ENCODE results near the gene DEK. TPM values are rescaled to one million over a fixed set of nuclear protein-coding genes. Genes with fewer than 3 reads are reported as not detected.

Gene DEK
- total RNA-seq, 1 donor from 2014 or later, result 33.8 TPM

DNA sequence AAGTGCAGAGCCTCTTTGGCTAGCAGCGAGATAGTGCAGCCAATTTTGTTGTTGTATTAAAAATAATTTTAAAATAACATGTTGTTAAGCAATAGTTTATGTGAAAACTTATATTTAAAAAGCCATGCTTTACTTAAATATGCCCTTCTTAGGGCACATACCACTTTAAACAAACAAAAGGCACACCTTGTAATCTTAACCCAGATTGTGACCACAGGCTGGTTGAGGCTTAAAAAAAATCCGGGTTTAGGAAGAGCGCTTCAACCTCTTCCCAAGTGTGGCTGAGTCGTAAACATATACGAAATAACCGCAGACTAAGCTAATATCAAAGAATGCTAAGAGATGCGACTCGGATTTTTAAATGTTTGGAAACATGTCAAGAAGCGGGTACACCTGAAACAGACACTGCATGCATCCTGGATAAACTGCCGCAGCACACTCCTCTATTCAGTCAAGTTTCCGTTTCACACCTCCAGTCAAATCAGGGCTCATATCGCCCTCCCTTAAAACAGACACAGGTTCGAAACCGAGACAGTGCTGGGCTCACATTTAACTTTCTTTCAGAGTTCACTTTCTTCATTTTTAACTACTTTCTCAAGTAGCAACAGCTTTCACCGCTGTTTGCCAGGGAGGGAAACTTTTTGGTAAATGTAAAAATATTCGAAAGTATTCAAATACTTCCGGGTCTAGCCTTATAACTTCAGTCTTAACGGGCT is 1.5 kb downstream of the DEK start:
- Mint-ChIP-seq H3K27ac (ENCODE audit: unreplicated experiment) (peak overlapping the region; percentile 40), H3K27me3 (ENCODE audit: unreplicated experiment) (peaks cover 12% of the 10 kb centered on the region), H3K36me3 (ENCODE audit: unreplicated experiment) (no peaks in the 10 kb centered on the region), H3K4me3 (ENCODE audit: unreplicated experiment) (peak overlapping the region; percentile 99), H3K9me3 (ENCODE audit: unreplicated experiment) (peaks cover 8% of the 10 kb centered on the region), H3K4me1 (ENCODE audit: low read depth, unreplicated experiment) (peaks cover 10% of the 10 kb centered on the region)
- TF ChIP-seq, protein P1, sequence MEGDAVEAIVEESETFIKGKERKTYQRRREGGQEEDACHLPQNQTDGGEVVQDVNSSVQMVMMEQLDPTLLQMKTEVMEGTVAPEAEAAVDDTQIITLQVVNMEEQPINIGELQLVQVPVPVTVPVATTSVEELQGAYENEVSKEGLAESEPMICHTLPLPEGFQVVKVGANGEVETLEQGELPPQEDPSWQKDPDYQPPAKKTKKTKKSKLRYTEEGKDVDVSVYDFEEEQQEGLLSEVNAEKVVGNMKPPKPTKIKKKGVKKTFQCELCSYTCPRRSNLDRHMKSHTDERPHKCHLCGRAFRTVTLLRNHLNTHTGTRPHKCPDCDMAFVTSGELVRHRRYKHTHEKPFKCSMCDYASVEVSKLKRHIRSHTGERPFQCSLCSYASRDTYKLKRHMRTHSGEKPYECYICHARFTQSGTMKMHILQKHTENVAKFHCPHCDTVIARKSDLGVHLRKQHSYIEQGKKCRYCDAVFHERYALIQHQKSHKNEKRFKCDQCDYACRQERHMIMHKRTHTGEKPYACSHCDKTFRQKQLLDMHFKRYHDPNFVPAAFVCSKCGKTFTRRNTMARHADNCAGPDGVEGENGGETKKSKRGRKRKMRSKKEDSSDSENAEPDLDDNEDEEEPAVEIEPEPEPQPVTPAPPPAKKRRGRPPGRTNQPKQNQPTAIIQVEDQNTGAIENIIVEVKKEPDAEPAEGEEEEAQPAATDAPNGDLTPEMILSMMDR (IDR thresholded peaks at IDR 0.05; ENCODE audit: partially characterized antibody, unreplicated experiment), result no peak
- DNase-seq, result no peak

DNA sequence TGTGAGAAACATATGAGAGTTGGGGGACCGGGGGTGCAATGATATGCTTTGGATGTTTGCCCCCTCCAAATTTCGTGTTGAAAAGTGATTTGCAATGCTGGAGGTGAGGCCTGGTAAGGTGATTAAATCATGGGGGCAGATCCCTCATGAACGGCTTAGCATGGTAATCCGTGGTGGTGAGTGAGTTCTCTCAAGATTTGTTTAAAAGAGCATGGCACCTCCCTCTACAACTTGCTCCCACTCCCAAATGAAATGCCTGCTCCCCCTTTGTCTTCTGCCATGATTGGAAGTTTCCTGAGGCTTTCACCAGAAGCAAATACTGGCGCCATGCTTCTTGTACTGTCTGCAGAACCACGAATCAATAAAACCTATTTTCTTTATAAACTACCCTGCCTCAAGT is 2.5 kb downstream of the DEK start:
- H3K4me1 Mint-ChIP-seq (ENCODE audit: low read depth, unreplicated experiment), result peaks cover 10% of the 10 kb centered on the region
- peaks cover 8% of the 10 kb centered on the region for H3K9me3 Mint-ChIP-seq (ENCODE audit: unreplicated experiment)
- no peak overlapping the region for H3K27ac Mint-ChIP-seq (ENCODE audit: unreplicated experiment)
- no peaks in the 10 kb centered on the region for H3K36me3 Mint-ChIP-seq (ENCODE audit: unreplicated experiment)
- TF ChIP-seq, protein P1 (IDR thresholded peaks at IDR 0.05; ENCODE audit: partially characterized antibody, unreplicated experiment), result no peak
- no peak overlapping the region for H3K4me3 Mint-ChIP-seq (ENCODE audit: unreplicated experiment)
- DNase-seq, result no peak
- peaks cover 12% of the 10 kb centered on the region for H3K27me3 Mint-ChIP-seq (ENCODE audit: unreplicated experiment)

DNA sequence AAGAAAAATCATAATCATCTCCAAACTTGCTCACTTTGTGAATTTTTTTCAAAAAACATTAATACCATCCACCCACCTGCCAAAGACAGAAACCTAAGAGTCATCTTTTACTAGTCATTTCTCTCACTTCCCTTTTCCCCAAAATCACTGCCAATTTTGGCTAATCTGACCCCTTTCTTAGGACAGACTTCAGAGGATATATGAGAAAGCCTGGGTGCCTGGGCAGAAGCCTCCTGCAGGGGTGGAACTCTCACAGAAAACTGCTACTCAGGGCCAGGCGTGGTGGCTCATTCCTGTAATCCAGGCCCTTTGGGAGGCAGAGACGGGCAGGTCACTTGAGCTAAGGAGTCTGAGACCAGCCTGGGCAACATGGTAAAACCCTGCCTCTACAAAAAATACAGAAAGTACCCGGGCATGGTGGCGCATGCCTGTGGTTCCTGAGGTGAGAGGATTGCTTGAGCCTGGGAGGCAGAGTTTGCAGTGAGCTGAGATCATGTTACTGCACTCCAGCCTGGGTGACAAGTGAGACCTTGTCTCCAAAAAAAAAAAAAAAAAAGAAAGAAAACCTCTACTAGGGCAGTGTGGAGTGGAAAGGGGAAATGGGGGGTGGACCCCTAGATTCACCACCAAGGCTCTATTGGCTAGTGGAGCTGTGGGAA is 3.8 kb downstream of the DEK start:
- Mint-ChIP-seq H3K27ac (ENCODE audit: unreplicated experiment) (no peak overlapping the region), H3K36me3 (ENCODE audit: unreplicated experiment) (no peaks in the 10 kb centered on the region), H3K9me3 (ENCODE audit: unreplicated experiment) (peaks cover 8% of the 10 kb centered on the region), H3K4me3 (ENCODE audit: unreplicated experiment) (no peak overlapping the region), H3K27me3 (ENCODE audit: unreplicated experiment) (peaks cover 12% of the 10 kb centered on the region), H3K4me1 (ENCODE audit: low read depth, unreplicated experiment) (peaks cover 10% of the 10 kb centered on the region)
- TF ChIP-seq, protein P1 (IDR thresholded peaks at IDR 0.05; ENCODE audit: partially characterized antibody, unreplicated experiment), result no peak
- DNase-seq, result peak; percentile 22

DNA sequence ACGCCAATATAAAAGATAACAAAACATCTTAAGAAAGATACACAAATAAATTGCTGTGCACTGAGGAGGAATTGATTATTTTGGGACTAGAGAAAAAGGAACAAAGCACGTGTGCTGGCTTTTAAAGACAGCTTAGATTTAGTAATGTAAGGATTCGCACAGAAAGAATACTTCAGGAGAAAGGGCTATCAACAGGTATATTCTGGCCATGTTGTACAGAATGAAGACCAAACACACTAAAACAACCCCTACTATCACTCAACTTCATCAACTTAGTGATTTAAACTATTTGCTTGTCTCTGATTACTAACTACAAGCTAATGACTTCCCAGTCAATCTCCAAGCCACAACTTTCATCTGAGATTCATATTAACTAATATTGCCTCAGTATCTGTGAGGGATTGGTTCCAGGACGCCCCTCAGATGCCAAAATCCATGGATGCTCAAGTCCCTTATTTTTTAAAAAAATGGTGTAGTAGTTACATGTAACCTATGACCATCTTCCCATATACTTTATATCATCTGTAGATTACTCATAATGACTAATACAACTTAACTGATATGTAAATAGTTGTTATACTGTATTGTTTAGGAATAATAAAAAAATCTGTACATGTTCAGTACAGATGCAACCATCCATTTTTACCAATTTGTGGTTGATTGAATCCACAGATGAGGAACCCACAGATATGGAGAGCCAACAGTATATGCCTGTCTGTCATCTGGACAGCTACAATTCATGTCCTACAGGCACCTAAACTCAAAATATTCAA is 4.5 kb downstream of the DEK start:
- H3K27ac Mint-ChIP-seq (ENCODE audit: unreplicated experiment), result no peak overlapping the region

More for the DNA sequence above, 4.5 kb downstream of the DEK start:
- no peak for DNase-seq
- peaks cover 6% of the 10 kb centered on the region for H3K9me3 Mint-ChIP-seq (ENCODE audit: unreplicated experiment)
- no peaks in the 10 kb centered on the region for H3K36me3 Mint-ChIP-seq (ENCODE audit: unreplicated experiment)
- TF ChIP-seq, protein P1 (IDR thresholded peaks at IDR 0.05; ENCODE audit: partially characterized antibody, unreplicated experiment), result no peak
- peaks cover 10% of the 10 kb centered on the region for H3K4me1 Mint-ChIP-seq (ENCODE audit: low read depth, unreplicated experiment)
- H3K27me3 Mint-ChIP-seq (ENCODE audit: unreplicated experiment), result peaks cover 8% of the 10 kb centered on the region
- no peak overlapping the region for H3K4me3 Mint-ChIP-seq (ENCODE audit: unreplicated experiment)
